NCI-H1417 (cell line): Measurements from ENCODE around the gene ITGB7.

Source experiments
- DNase-seq, 3 experiments: peaks; one replicate each; lab custom pipeline; 2025; lab: John Stamatoyannopoulos, UW

ITGB7 gene

GRCh38 chr12:53230108-53230845, 23.2 kb upstream of the ITGB7 start:
- peak in 1 of 3 experiments; percentile 17 for DNase-seq

- no peak for DNase-seq
Measured at GRCh38 chr12:53229454-53229853, 22.4 kb upstream of the ITGB7 start.

- DNase-seq, result no peak
Measured at GRCh38 chr12:53227836-53228235, 20.8 kb upstream of the ITGB7 start.

- no peak for DNase-seq
Measured at GRCh38 chr12:53227341-53227740, 20.3 kb upstream of the ITGB7 start.

- no peak for DNase-seq
Measured at GRCh38 chr12:53226815-53227214, 19.8 kb upstream of the ITGB7 start.

- no peak for DNase-seq
Measured at GRCh38 chr12:53225635-53226424, 18.8 kb upstream of the ITGB7 start.

- DNase-seq, result no peak
Measured at GRCh38 chr12:53224897-53225634, 18.0 kb upstream of the ITGB7 start.

GRCh38 chr12:53224061-53224896, 17.2 kb upstream of the ITGB7 start:
- DNase-seq, result peak in 1 of 3 experiments; percentile 27

GRCh38 chr12:53223389-53224060, 16.5 kb upstream of the ITGB7 start:
- no peak for DNase-seq

- no peak for DNase-seq
Measured at GRCh38 chr12:53222806-53223261, 15.8 kb upstream of the ITGB7 start.

- DNase-seq, result peak in 1 of 3 experiments; percentile 35
Measured at GRCh38 chr12:53222170-53222721, 15.2 kb upstream of the ITGB7 start.

GRCh38 chr12:53221203-53222080, 14.4 kb upstream of the ITGB7 start:
- peak; percentile 24 to 75 (median 75) for DNase-seq

GRCh38 chr12:53220694-53221202, 13.7 kb upstream of the ITGB7 start:
- peak; percentile 65 to 78 (median 77) for DNase-seq

- peak; percentile 33 to 76 (median 74) for DNase-seq
Measured at GRCh38 chr12:53219956-53220693, 13.1 kb upstream of the ITGB7 start.

- DNase-seq, result peak in 1 of 3 experiments; percentile 50
Measured at GRCh38 chr12:53219292-53219955, 12.4 kb upstream of the ITGB7 start.

GRCh38 chr12:53218551-53219291, 11.7 kb upstream of the ITGB7 start:
- DNase-seq, result no peak

GRCh38 chr12:53217931-53218307, 10.9 kb upstream of the ITGB7 start:
- DNase-seq, result no peak
